Right ventricle myocardium inferior (tissue), 1 donor: ENCODE measurements around the gene CHST8. TPM values are rescaled to one million over a fixed set of nuclear protein-coding genes. Genes with fewer than 3 reads are reported as not detected.
A peak's percentile ranks its signal among the peaks of the same experiment; 100 is the strongest.
"Not testable (repeated sequence)": the region's sequence is repeated elsewhere in the genome, so short reads cannot be mapped to it uniquely, and the experiment has no call there.

Source experiments
- ATAC-seq: fragments of 200-7000 bp; cut with Tn5 transposase; one replicate; pipeline ENCODE4 v1.9.1; 2020; ENCODE audit warnings: mild to moderate bottlenecking, moderate library complexity
- DNase-seq: peaks from one replicate; pipeline ENCODE4 v3.0.0; 2021; ENCODE audit errors: missing footprints
- intact Hi-C: fragments of 100-400 bp; cut with DNase I; formaldehyde crosslinking; loops from one replicate; pipeline ENCODE4 v1.11.0; 2022
- total RNA-seq: library from RNA; stranded (reverse); fragmentation: NEBNext Ultra II Directional; extraction: Animal tissue kit (Norgen Biotek cat#: 25700); gene quantifications from one replicate; pipeline ENCODE4 v1.2.1, GENCODE V29; 2021
- donor health status: DM: no; HTN: yes; CAD: no; lungs with severe emphysema.

Gene CHST8
- total RNA-seq, 1 donor from 2014 or later, result 0.27 TPM

- intact Hi-C loops, result no loop called here
- ATAC-seq (no peak), DNase-seq (peak; percentile 37)
These were observed 184.7 kb downstream of the CHST8 start for GRCh38 chr19:33806434-33806881.

- DNase-seq (no peak), ATAC-seq (no peak)
- intact Hi-C loops, result no loop called here
These were observed 186.6 kb downstream of the CHST8 start for GRCh38 chr19:33808399-33808798.

DNA sequence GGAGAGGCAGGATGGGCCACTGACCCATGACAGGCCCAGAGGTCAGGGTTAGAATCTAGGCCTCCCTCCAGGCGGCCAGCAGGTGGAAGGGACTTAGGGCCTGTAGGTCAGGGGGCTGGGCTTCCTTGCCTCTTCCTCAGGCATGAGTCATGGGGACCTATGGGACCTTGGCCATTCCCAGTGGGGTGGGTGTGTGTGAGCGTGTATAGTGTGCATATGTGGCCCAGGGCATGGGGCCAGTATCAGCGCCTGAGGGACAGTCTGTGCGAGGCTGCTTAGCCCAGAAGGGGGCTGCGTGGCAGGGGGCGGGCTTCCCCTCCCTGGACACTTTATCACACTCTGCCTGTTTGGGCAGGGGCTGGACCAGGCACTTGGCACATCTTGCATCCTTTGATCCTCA, 188.2 kb downstream of the CHST8 start:
- intact Hi-C loops, result no loop called here
- ATAC-seq, result no peak
- DNase-seq, result no peak

- no peak for ATAC-seq
- intact Hi-C loops, result no loop called here
- no peak for DNase-seq
These were observed 189.1 kb downstream of the CHST8 start for GRCh38 chr19:33810821-33811220.

DNA sequence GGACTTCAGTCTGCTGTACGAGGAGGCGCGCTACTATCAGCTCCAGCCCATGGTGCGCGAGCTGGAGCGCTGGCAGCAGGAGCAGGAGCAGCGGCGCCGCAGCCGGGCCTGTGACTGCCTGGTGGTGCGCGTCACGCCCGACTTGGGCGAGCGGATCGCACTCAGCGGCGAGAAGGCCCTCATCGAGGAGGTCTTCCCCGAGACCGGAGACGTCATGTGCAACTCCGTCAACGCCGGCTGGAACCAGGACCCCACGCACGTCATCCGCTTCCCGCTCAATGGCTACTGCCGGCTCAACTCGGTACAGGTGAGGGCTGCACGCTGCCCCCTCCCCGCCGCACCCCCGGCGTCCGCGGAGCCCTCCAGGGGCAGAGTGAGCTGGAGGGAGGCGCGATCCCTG, 189.5 kb downstream of the CHST8 start:
- DNase-seq (no peak), ATAC-seq (no peak)
- intact Hi-C loops, result no loop called here

GRCh38 chr19:33811736-33812387, 190.1 kb downstream of the CHST8 start:
- ATAC-seq, result no peak
- intact Hi-C loops, result no loop called here
- DNase-seq, result no peak

GRCh38 chr19:33812388-33813330, 190.9 kb downstream of the CHST8 start:
- DNase-seq (no peak), ATAC-seq (no peak)
- intact Hi-C loops, result no loop called here

DNA sequence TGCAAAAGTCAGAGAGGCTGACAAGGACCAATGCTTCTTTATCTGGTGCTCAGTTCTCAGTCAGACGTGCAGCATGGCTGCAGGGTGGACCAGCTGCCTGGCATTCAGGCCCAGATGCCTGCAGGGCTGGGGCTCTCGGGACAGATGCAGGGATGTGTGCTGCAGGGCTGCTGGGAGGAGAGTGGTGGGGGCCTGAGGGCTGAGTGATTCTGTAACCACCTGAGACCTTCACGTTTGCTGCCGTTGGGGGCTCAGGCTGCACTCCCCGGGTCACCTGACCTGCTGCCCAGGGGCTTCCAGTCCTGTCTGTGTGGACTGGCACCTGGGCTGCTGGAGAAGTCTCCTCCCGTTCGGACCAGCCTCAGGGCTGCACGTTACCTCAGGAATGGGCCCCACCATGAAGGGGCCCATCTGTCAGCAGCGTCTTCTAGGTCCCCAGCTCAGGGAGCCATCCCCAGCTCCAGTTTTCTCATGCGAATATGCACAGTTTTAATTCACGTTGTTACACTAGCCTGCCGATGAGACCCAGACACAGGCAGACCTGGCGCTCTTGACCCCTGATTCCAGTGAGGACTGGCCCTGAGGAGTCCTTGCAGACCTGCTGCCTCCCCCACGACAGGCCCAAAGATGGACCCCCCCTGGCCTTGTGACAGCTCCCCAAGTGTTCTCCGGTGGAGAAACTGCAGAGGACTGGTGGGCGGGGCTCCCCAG, 191.8 kb downstream of the CHST8 start:
- DNase-seq (no peak), ATAC-seq (no peak)
- intact Hi-C loops, result loop anchor here (2.0 kb wide), 1 partner anchor 15 kb away; no protein-coding TSS in a partner anchor

DNA sequence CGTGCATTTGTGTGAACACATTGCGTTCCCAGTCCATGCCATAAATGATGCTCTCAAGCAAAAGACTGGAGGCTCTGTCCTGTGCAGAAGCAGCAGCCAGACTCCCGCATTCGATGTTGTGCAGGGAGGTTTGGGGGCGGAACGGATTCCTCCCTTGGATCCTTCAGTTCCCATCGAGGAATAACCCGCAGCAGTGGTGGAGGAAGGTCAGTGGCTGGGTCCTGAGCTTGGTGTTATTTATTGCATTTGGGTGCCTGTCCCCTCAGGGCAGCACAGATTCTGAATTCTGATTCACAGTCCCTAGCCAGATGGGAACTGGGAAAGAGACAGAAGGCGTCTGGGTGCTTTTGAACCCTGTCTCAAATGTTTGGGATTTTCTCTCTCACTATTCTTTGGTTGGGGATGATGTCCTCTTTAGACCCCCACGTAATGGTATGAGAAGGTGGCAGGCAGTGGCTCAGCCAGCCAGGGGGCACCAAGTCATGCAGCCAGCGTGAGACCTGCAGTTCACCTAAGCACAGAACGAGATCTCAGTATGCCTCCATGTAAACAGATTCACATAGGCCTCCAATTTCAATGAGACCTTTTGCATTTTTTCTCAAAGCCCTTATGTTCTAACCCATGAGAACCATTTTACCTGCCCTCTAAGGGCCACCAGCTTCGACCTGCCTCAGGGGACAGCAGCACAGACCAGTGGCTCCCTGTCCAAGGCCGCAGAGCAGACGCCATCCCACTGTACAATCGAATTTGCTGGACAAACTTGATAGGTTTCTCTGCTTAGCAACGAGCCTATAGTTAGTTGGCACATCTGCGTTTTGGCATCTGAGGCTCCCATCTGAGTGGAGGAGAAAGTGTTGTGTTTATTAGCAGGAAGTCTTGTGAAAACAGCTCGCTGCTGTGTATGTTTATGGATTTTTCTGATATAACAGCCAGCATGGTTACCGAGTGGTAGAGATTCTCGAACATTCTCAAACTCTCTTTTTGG, 192.7 kb downstream of the CHST8 start:
- DNase-seq (no peak), ATAC-seq (no peak)
- intact Hi-C loops, result loop anchor here (2.0 to 5.0 kb wide), 2 partner anchors 16 to 93 kb away; no protein-coding TSS in a partner anchor

DNA sequence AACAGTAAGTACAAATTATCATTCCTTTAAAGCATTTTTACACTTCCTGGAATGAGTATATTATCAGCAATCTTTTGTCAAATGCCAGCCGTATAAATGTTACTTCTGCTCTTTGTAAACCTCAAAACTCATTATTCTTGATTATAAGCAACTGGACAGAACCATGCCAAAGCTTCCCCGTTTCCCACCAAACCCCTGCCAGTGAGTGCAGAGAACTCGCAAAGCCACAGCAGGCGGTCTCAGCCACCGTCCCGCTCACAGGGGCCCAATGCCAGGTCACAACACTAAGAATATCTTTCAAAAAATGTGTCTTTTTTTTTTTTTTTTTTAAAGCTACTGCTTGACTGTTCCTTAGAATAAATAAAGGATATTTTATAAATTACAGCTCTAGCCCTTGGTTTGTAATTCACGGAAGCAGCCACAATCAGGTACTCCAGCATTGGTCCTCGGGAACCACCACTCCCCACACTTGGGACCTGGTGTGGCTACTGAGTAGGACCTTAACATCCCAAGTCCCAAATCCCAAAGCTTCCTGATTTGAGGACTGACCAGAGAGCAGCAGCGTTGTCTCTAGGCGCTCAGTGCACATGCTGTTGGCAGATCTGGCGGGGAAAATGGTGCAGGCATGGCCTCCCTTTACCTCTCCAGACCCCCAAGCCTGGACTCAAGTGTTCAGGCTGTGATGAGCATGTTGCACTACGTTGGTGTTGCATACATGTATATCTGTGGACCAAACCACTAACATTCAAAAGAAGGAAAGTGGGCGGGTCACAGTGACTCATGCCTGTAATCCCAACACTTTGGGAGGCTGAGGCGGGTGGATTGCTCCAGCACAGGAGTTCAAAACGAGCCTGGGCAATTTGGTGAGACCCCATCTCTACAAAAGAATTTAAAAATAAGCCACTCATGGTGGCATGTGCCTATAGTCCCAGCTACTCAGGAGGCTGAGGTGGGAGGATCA, 193.9 kb downstream of the CHST8 start:
- no peak for ATAC-seq
- intact Hi-C loops, result loop anchor here (2.0 to 5.0 kb wide), 2 partner anchors 17 to 92 kb away; no protein-coding TSS in a partner anchor

DNA sequence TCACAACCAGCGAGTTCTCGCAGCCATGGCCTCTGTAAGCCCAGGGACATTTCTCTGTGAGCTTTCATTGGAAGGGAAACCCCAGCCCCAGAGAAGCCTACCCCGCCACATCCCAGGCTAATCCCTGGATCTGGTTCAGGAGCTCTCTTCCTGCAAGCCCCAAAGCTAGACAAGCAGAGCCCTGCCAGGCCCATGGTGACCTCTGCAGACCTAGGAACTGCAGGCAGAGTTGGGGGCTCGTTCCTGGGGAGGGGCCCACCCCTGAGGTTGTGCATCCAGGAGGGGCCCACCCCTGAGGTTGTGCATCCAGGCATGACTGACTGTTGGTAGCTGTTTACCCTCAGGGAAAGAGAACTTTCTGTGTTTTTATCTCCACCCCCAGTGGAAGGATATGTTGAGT, 196.7 kb downstream of the CHST8 start:
- intact Hi-C loops, result loop anchor here (5.0 kb wide), 1 partner anchor 89 kb away; no protein-coding TSS in a partner anchor
- peak; percentile 64 for DNase-seq

More for the DNA sequence above, 193.9 kb downstream of the CHST8 start:
- no peak for DNase-seq

GRCh38 chr19:33819078-33819477, 197.3 kb downstream of the CHST8 start:
- DNase-seq, ATAC-seq: not testable (repeated sequence)
- intact Hi-C loops, result loop anchor here (5.0 kb wide), 1 partner anchor 88 kb away; no protein-coding TSS in a partner anchor

More for the DNA sequence above, 196.7 kb downstream of the CHST8 start:
- no peak for ATAC-seq

DNA sequence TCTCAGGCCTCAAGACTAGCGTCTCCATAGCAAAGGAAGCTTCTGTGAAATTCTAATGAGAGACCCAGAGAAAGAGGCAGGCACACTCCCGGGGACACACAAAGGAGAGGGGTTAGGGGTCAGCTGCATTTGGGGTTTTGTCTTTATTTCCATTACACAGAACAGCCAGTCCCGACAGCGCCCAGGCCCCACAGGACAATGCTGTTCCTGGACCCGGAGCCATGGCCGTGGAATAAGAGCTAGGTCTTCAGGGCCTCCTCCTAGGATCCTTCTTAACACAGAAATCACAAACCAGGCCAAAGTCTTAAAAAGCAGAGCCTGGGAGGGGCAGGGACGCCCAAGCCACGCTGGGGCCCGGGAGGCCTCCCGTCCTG, 197.7 kb downstream of the CHST8 start:
- ATAC-seq, result peak; percentile 2
- no peak for DNase-seq

GRCh38 chr19:33819880-33820781, 198.4 kb downstream of the CHST8 start:
- ATAC-seq, result peak; percentile 88
- intact Hi-C loops, result loop anchor here (5.0 kb wide), 2 partner anchors 47 to 87 kb away; no protein-coding TSS in a partner anchor
- peak; percentile 93 for DNase-seq

More for the DNA sequence above, 197.7 kb downstream of the CHST8 start:
- intact Hi-C loops, result loop anchor here (5.0 kb wide), 1 partner anchor 88 kb away; no protein-coding TSS in a partner anchor

GRCh38 chr19:33821871-33822270, 200.1 kb downstream of the CHST8 start:
- no peak for ATAC-seq
- intact Hi-C loops, result loop anchor here (5.0 kb wide), 1 partner anchor 45 kb away; no protein-coding TSS in a partner anchor

More at GRCh38 chr19:33821871-33822270, 200.1 kb downstream of the CHST8 start:
- no peak for DNase-seq
